ENCODE data around the gene CCDC63.
A peak's percentile ranks its signal among the peaks of the same experiment; 100 is the strongest.
"Not testable (repeated sequence)": the region's sequence is repeated elsewhere in the genome, so short reads cannot be mapped to it uniquely, and the experiment has no call there.

The CCDC63 gene

GRCh38 chr12:110923192-110923591 is 76.4 kb downstream of the CCDC63 start:
- DNase-seq (ENCODE audit: low read depth, low spot score): no peak

- DNase-seq (ENCODE audit: low read depth, low spot score): no peak
These were observed 77.0 kb downstream of the CCDC63 start for GRCh38 chr12:110923692-110924334.

- no peak for DNase-seq (ENCODE audit: low read depth, low spot score)
These were observed 80.8 kb downstream of the CCDC63 start for GRCh38 chr12:110927546-110927945.

DNA sequence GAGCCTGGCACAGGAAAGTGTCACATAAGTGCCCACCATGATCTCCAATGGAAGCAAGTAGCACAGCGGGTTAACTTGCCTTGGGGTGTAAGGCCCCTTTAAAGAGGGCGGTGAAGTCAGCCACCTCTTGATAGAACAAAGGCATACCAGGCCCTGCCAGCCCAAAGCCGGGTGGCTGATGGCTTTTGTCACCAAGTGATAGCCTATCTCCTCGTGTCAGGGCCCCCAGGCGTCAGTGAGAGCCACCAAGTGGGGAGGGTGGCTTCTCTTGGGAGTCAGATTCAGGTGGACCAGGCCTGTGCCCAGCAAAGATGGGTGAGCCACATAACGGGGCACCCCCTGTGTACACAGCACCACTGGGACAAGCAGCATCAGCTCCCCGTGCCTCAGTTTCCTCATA is 81.9 kb downstream of the CCDC63 start:
- DNase-seq (ENCODE audit: low read depth, low spot score): no peak

DNA sequence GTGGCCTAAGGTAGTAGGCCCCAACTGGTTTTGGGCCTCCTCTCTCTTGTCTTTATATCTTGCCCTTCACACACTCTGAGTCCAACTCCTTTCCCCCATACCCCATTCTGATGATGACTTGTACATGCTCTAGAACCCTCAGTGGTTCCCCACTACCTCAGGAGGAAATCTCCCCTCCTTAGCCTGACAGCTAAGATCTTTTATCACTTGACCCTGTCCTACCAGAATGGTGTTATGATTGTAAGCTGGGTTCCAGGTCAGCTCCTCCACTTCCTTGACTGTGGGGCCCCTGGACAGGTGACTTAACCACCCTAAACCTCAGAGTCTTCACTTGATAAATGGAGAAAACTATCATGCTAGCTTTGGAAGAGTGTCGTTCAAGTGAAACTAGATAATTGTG is 83.0 kb downstream of the CCDC63 start:
- DNase-seq (ENCODE audit: low read depth, low spot score): no peak

GRCh38 chr12:110930348-110931314 is 83.8 kb downstream of the CCDC63 start:
- DNase-seq (ENCODE audit: low read depth, low spot score): no peak

GRCh38 chr12:110931315-110931728 is 84.5 kb downstream of the CCDC63 start:
- no peak for DNase-seq (ENCODE audit: low read depth, low spot score)

GRCh38 chr12:110932046-110932445 is 85.3 kb downstream of the CCDC63 start:
- DNase-seq (ENCODE audit: low read depth, low spot score): no peak

DNA sequence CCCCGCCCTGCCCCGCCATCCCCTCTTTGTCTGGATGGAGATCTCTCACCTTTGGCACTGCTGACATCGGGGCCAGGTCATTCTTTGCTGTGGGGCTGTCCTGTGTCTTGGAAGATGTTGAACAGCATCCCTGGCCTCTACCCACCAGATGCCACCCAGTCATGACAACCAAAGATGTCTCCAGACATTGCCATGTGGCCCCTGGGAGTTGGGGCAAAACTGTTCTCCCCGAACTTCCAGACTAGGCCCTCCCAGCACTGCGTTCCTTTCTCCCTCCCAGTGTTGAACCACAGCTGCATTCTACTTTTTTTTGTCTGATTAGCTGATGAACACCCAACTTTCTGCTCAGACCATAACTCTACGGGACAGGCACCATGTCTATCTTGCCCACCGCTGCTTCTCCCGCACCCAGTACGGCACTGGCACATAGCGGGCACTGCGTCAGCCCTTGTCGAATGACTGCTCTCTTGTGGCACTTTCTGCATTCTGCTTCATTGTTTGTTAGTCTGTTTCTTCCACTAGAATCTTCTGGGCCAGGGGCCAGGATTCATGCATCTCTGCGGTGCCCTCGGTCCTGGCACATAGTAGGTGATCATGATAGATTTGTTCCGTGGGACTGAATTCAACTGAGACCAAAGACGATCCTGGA is 86.7 kb downstream of the CCDC63 start:
- DNase-seq (ENCODE audit: low read depth, low spot score): no peak

DNA sequence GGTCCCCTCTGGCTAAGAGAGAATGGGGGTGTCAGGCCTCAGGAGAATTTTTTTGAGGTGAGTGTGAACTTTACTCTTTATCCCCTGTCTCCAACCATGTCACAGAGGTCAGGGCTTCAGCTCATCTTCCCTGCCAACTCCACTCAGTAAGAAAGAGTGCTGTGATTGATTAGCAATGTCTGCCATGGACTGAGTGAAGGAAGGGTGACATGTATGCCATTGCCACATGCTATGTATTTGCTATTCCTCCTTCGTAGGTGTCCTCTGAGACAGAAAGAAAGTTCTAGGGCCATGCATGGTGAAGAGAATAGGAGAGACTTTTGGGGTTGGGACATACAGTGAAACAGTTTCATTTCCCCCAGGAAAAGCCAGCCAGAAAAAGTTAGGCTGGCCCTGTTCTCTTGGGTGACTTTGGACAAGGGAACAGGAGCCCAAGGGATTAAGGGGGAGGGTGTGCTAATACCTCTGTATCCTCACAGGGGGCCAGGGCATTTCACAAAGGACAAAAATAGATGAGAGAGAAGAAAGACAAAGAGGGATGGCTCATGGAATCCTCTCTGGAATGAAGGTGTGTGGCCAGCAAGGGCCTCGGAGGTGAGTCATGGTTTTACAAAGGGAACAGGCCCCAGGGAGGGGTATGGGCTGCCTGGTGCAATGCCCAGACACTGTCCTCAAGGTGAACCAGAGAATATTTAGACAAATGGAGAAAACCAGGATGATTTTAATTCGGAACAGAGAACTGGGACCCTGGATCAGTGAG is 87.5 kb downstream of the CCDC63 start:
- DNase-seq (ENCODE audit: low read depth, low spot score): peak; percentile 80

- DNase-seq (ENCODE audit: low read depth, low spot score): no peak
These were observed 88.8 kb downstream of the CCDC63 start for GRCh38 chr12:110935588-110935987.

DNA sequence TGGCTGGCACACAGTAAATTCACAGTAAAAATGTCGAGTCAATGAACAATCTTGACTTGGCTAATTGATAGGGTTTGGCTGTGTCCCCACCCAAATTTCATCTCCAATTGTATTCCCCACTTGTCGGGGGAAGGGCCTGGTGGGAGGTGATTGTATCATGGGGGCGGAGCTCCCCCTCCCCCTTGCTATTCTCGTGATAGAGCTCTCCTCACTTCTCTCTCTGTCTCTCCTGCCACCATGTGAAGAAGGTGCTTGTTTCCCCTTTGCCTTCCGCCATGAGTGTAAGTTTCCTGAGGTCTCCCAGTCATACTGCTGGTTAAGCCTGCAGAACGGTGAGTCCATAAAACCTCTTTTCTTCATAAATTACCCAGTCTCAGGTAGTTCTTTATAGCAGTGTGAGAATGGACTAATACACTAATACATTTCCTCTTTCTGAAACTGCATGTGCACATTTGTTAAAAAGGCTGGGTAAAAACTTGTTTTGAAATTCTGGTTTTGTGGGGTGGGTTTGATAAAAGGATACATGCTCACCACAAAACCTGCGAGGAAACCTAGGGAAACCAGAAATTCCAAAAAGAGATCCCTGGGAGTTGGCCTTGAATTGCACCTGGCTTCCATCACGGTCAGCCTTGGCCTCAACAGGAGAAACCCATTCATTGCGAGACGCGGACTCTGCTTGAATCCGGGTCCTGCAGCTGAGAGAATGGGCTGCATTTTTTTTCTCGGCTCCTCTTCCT is 89.7 kb downstream of the CCDC63 start:
- peak; percentile 68 for DNase-seq (ENCODE audit: low read depth, low spot score)

DNA sequence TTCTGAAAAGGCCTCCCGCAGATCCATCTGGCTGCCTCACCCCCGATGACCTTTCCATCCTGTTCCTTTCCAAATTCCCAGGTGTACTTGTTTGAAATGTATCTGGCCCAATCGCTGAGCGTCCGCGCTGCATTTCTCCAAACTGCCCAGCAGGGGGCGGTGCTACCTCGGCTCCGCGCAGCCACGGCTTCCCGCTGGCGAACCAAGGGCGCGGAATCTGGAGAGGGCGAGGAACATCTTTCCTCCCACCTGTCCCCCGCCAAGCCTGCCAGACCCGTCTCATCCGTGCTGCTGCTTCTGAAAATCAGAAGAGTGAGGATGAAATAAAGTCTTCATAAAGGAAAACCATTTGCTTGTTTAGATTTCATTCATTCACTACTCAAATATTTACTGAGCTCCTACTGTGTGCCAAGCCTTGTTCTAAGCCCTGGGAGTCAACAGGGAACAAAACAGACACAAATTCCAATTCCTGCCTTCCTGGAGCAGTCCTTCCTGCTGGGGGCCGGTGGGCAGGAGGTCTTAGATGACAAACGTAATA is 90.4 kb downstream of the CCDC63 start:
- peak; percentile 94 for DNase-seq (ENCODE audit: low read depth, low spot score)

- no peak for DNase-seq (ENCODE audit: low read depth, low spot score)
These were observed 93.5 kb downstream of the CCDC63 start for GRCh38 chr12:110940296-110940695.

GRCh38 chr12:110940933-110941332 is 94.1 kb downstream of the CCDC63 start:
- DNase-seq (ENCODE audit: low read depth, low spot score): no peak

DNA sequence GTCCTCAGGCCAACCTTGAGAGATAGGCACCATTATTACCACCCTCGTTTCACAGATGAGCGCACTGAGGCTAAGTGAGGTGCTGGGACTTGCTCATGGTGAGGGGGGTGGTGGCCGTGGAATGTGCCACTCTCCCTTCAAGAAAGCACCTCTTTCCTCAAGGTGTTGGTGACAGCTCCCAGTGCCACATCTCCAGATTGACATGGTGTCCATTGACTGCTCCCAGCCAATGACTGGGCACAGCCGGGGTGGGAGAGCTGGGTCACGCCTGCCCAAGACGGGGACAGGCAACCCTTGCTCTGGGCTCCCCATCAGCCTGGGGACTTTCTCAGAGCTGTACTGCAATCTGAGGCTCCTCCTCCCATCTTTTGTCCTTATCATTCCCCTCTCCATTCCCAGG is 94.6 kb downstream of the CCDC63 start:
- no peak for DNase-seq (ENCODE audit: low read depth, low spot score)

GRCh38 chr12:110943373-110943772 is 96.6 kb downstream of the CCDC63 start:
- no peak for DNase-seq (ENCODE audit: low read depth, low spot score)

DNA sequence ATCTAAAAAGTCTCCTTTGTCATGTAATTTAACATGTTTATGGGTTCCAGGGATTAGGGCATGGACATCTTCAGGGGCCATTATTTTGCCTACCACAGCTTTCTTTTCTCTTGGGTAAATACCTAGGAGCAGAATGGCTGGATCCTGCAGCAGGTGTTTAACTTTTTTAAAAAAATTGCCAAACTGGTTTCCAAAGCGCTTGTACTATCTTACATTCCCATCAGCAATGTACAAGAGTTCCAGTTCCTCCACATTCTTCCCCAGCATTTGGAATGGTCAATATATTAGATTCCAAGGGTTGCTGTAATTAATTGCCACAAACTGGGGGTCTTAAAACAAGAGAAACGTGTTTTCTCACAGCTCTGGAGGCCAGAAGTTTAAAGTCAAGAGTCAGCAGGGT is 101.3 kb downstream of the CCDC63 start:
- no peak for DNase-seq (ENCODE audit: low read depth, low spot score)

- not testable (repeated sequence) for DNase-seq (ENCODE audit: low read depth, low spot score)
These were observed 103.7 kb downstream of the CCDC63 start for GRCh38 chr12:110950466-110950865.

DNA sequence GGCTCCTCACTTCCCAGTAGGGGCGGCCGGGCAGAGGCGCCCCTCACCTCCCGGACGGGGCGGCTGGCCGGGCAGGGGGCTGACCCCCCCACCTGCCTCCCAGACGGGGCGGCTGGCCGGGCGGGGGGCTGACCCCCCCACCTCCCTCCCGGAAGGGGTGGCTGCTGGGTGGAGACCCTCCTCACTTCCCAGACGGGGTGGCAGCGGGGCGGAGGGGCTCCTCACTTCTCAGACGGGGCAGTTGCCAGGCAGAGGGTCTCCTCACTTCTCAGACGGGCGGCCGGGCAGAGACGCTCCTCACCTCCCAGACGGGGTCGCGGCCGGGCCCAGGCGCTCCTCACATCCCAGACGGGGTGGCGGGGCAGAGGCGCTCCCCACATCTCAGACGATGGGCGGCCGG is 104.1 kb downstream of the CCDC63 start:
- not testable (repeated sequence) for DNase-seq (ENCODE audit: low read depth, low spot score)

Measured in iPS DF 19.7 (cell line).